Uterus (tissue), 4 donors: ENCODE data around the gene MT1G. TPM values are rescaled to one million over a fixed set of nuclear protein-coding genes. Genes with fewer than 3 reads are reported as not detected.

Experiments
- DNase-seq, 2 donors: peaks; one replicate each; pipeline ENCODE4 v3.0.0-alpha.2; 2019 to 2020
- H3K27ac ChIP-seq, 2 donors: fragments of 200-600 bp; sonication (generic); 1 replicate in 1 of 2; 2 replicates in 1 of 2; pipeline ENCODE4 v1.5.1; 2016 to 2018
- H3K27me3 ChIP-seq, 2 donors: fragments of 200-600 bp; sonication (generic); one replicate each; pipeline ENCODE4 v1.5.1; 2018 to 2019; ENCODE audit warnings: control low read depth in 1 of 2
- H3K36me3 ChIP-seq, 2 donors: fragments of 200-600 bp; sonication (generic); one replicate each; pipeline ENCODE4 v1.5.1; 2019; ENCODE audit warnings: control low read depth in 1 of 2
- H3K4me1 ChIP-seq, 2 donors: fragments of 200-600 bp; sonication (generic); one replicate each; pipeline ENCODE4 v1.5.1; 2018 to 2019; ENCODE audit warnings: control low read depth in 1 of 2
- H3K4me3 ChIP-seq, 2 donors: fragments of 200-600 bp; sonication (generic); 1 replicate in 1 of 2; 2 replicates in 1 of 2; pipeline ENCODE4 v1.5.1; 2018 to 2019; ENCODE audit warnings: mild to moderate bottlenecking in 1 of 2
- H3K9me3 ChIP-seq, 2 donors: fragments of 200-600 bp; sonication (generic); one replicate each; pipeline ENCODE4 v1.5.1; 2019; ENCODE audit warnings: control low read depth in 1 of 2
- POLR2A ChIP-seq, 2 donors: fragments of 450-650 bp; IDR thresholded peaks; one replicate each; pipeline ENCODE4 v1.6.1; 2016; ENCODE audit warnings: antibody characterized with exemption in 2 of 2, mild to moderate bottlenecking in 1 of 2, moderate library complexity in 1 of 2
- intact Hi-C: fragments of 100-400 bp; cut with DNase I; formaldehyde crosslinking; loops from one replicate; pipeline ENCODE4 v1.15.1; 2023; ENCODE audit warnings: low total_unique reads
- total RNA-seq, 4 donors: library from RNA; depleted of rRNA in 3 of 4; stranded (reverse); fragments of >200 nt in 3 of 4; gene quantifications; one replicate each; pipeline versions ENCODE4 v1.1.0 to v1.2.4, GENCODE V29; 2014 to 2023
- TF ChIP-seq, protein P1 (sequence below), 4 experiments: fragments of 200-600 bp in 2 of 4; fragments of 450-650 bp in 2 of 4; sonication (generic) in 2 of 4; IDR thresholded peaks; one replicate each; pipeline ENCODE4 v1.5.1; 2016 to 2019; ENCODE audit warnings: antibody characterized with exemption in 4 of 4, mild to moderate bottlenecking in 2 of 4, moderate library complexity in 1 of 4
- donor health status: DM: yes; HTN: yes; CAD: no.

Gene MT1G
- total RNA-seq, 4 donors from 2014 or later, result 51.8 TPM; not detected in 3

DNA sequence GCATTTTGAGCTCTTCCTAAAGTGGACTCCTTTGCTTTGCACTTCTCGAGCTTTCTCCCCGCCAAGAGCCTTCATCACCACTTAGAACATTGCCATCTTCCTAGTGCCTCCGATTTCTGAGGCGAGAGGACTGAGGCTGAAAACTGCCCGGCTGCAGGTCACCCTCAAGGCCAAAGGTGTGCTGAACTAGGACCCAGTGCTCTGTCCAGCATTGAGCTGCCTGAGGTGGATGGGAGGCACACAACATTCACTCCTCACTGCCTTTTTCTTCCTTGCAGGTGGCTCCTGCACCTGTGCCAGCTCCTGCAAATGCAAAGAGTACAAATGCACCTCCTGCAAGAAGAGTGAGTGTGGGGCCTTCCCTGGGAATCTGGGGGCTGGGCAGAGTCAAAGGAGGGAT lies 24.0 kb downstream of the MT1G start:
- intact Hi-C loops, result no loop called here
- H3K4me3 ChIP-seq, result peak overlapping the region in 1 of 2 donors; percentile 26
- H3K9me3 ChIP-seq, result no peaks in the 10 kb centered on the region
- H3K36me3 ChIP-seq, result no peaks in the 10 kb centered on the region
- DNase-seq, result no peak
- TF ChIP-seq POLR2A (IDR thresholded peaks at IDR 0.05), result no peak
- TF ChIP-seq, protein P1, sequence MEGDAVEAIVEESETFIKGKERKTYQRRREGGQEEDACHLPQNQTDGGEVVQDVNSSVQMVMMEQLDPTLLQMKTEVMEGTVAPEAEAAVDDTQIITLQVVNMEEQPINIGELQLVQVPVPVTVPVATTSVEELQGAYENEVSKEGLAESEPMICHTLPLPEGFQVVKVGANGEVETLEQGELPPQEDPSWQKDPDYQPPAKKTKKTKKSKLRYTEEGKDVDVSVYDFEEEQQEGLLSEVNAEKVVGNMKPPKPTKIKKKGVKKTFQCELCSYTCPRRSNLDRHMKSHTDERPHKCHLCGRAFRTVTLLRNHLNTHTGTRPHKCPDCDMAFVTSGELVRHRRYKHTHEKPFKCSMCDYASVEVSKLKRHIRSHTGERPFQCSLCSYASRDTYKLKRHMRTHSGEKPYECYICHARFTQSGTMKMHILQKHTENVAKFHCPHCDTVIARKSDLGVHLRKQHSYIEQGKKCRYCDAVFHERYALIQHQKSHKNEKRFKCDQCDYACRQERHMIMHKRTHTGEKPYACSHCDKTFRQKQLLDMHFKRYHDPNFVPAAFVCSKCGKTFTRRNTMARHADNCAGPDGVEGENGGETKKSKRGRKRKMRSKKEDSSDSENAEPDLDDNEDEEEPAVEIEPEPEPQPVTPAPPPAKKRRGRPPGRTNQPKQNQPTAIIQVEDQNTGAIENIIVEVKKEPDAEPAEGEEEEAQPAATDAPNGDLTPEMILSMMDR (IDR thresholded peaks at IDR 0.05), result no peak
- H3K27me3 ChIP-seq, result peaks cover 1 to 3% of the 10 kb centered on the region in 2 donors
- no peaks in the 10 kb centered on the region for H3K4me1 ChIP-seq
- H3K27ac ChIP-seq, result no peak overlapping the region

- Histone ChIP-seq H3K27me3 (peaks cover 3% of the 10 kb centered on the region in 2 donors), H3K4me1 (no peaks in the 10 kb centered on the region), H3K27ac (no peak overlapping the region), H3K36me3 (no peaks in the 10 kb centered on the region), H3K9me3 (no peaks in the 10 kb centered on the region), H3K4me3 (peak overlapping the region; percentile 22 to 26)
- DNase-seq, result peak; percentile 36 to 58
- intact Hi-C loops, result no loop called here
- no peak for TF ChIP-seq POLR2A (IDR thresholded peaks at IDR 0.05)
- TF ChIP-seq, protein P1 (IDR thresholded peaks at IDR 0.05), result peak; percentile 23 to 40 (median 33)
Observed at GRCh38 chr16:56643080-56643778, 24.6 kb downstream of the MT1G start.

DNA sequence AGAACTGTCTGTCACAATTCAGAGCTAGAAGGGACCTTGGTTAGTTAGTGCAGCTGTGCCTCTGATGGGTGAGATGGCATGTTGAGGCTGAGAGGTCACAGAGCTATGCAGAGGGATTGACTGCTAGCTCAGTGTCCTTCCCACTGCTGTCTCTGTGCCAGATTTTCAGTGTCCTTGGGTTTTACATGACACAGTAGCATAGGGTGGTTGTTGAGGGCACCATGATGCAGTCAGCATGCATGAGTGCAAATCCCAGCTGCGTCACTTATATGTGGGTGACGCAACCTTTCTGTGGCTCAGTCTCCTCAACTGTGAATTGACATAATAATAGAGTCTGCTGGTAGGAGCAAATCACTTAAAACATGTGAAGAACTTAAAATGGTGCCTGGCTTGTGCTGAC lies 26.7 kb downstream of the MT1G start:
- intact Hi-C loops, result no loop called here
- H3K27me3 ChIP-seq, result peaks cover 0 to 6% of the 10 kb centered on the region in 2 donors
- no peak for TF ChIP-seq POLR2A (IDR thresholded peaks at IDR 0.05)
- TF ChIP-seq, protein P1 (IDR thresholded peaks at IDR 0.05), result no peak

DNA sequence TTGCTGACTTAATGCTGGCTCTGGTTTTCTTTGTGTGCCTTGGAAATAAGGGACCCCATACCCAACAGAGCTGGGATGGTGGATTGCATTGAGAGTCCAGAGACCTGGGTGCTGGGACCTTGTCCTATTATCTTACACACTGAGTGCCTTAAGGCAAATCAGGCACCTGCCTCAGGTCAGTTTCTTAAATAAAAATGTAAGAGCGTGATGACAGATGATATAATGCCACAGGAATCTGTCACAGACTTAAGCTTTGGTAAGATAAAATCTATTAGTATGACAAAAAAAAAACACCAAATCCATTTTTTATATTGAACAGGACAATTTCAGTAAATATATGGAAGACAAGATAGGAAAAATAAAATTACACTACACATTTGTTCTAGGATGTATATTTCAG lies 27.8 kb downstream of the MT1G start:
- Histone ChIP-seq H3K27ac (no peak overlapping the region), H3K36me3 (no peaks in the 10 kb centered on the region), H3K27me3 (peaks cover 0 to 12% of the 10 kb centered on the region in 2 donors), H3K9me3 (no peaks in the 10 kb centered on the region), H3K4me1 (peaks cover 0 to 4% of the 10 kb centered on the region in 2 donors), H3K4me3 (no peak overlapping the region)
- TF ChIP-seq POLR2A (IDR thresholded peaks at IDR 0.05), result no peak
- TF ChIP-seq, protein P1 (IDR thresholded peaks at IDR 0.05), result no peak
- intact Hi-C loops, result no loop called here
- DNase-seq, result no peak

More for the DNA sequence above, 26.7 kb downstream of the MT1G start:
- no peaks in the 10 kb centered on the region for H3K4me1 ChIP-seq
- H3K4me3 ChIP-seq, result no peak overlapping the region
- H3K27ac ChIP-seq, result no peak overlapping the region
- H3K36me3 ChIP-seq, result no peaks in the 10 kb centered on the region
- H3K9me3 ChIP-seq, result no peaks in the 10 kb centered on the region
- DNase-seq, result no peak

DNA sequence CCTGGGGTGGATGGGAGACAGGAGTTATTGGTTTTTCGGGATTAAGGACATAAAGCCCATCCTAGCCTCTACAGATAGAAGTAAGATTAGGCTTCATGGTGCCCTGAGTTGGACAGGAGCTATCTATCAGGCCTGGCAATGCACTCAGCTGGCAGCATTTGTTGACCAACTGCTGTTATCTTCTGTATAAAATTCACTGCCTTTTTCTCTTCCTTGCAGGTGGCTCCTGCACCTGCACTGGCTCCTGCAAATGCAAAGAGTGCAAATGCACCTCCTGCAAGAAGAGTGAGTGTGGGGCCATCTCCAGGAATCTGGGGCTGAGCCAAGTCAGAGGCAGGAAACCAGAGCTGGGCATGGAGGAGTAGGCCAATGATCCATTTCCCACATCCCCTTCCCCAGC lies 28.8 kb downstream of the MT1G start:
- Histone ChIP-seq H3K4me3 (no peak overlapping the region), H3K4me1 (peaks cover 0 to 5% of the 10 kb centered on the region in 2 donors), H3K9me3 (no peaks in the 10 kb centered on the region), H3K27me3 (peaks cover 0 to 12% of the 10 kb centered on the region in 2 donors), H3K36me3 (no peaks in the 10 kb centered on the region), H3K27ac (no peak overlapping the region)
- no peak for TF ChIP-seq POLR2A (IDR thresholded peaks at IDR 0.05)
- TF ChIP-seq, protein P1 (IDR thresholded peaks at IDR 0.05), result no peak
- no peak for DNase-seq
- intact Hi-C loops, result no loop called here
